ENCODE data around the gene MTCL1.
A peak's percentile ranks its signal among the peaks of the same experiment; 100 is the strongest.

The MTCL1 gene

DNA sequence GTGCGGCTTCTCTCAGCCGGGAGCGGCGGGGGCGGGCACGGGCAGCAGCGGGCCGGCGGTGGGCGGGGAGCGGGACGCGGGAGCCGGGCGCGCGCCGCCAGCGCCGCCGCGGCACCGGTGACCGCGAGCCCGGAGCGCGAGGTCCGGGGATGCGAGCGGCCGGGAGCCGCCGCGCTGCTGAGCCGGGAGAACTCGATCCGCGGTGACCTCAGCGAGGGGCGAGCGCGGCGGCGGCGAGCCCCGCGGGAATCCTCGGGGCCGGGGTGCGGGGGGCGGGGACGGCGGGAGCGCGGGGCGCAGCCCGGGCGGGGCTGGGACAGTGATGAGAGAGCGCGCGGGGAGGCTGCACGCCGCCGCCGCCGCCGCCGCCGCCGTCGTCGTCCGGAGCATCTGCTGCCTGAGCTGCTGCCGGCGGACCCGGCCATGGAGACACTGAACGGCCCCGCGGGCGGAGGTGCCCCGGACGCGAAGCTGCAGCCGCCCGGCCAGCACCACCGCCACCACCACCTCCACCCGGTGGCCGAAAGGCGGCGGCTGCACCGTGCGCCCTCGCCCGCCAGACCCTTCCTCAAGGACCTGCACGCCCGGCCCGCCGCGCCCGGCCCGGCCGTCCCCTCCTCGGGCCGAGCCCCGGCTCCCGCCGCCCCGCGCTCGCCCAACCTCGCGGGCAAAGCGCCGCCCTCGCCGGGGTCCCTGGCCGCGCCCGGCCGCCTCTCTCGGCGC, at the start of gene MTCL1:
MTCL1 (plus strand) TSS at position 319 of the 723 bp plus-strand sequence; CDS start at position 424, 105 bp downstream.
- peak; percentile 30 for DNase-seq

DNA sequence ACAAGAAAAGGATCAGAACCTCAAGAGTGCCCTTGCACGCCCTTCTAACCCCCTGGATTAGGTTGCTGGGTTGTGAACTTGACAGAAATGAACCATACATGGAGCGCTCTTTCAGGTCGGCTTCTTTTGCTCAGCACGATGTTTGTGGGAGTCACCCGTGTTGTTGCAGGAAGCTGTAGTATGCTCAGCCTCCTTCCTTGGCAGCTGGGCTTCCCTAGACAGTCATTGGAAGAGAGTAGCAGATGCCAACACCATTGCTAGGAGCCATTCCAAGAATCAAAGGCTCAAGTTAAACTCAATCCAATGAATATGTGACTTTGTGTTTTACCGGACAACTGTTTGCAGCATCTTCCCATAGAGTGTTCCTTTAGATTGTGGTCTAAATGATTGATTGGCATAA, 49.1 kb upstream of the MTCL1 start:
- no peak for DNase-seq

DNA sequence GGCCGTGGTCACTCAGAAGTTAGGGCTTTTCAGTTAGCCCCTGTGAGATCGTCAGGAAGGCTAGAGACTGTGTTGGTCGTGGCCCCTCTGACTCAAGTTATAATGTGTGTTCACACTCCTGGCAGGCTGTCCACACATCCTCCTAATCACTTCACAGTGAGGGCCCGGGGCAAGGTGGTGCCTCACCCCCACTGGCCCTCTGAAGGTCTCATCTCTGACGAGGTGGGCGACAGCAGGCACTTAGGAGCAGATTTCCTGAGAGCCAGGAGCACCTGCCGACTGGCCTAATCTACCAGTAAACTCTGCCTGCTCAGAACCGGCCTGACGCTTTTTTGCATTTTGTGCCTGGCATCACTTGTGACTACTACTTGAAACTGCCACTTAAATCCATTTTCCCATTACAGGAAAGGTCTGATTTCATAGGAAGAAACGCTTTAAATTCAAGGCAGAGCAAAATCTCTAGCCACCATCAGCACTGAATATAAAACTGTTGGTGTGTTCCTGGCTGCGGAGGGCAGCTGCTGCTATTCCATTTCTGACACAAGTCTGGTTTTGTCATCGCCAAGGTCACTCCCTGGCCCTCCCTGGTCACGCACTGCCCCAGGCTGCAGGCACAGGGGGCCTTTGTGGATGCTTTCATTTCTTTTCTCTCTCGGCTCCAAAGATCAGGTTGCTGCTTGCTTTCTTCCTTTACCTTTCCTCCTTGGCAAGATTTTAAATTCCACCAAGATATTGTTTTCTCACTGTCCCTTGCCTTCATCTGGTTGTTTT, 48.1 kb upstream of the MTCL1 start:
- DNase-seq: no peak

DNA sequence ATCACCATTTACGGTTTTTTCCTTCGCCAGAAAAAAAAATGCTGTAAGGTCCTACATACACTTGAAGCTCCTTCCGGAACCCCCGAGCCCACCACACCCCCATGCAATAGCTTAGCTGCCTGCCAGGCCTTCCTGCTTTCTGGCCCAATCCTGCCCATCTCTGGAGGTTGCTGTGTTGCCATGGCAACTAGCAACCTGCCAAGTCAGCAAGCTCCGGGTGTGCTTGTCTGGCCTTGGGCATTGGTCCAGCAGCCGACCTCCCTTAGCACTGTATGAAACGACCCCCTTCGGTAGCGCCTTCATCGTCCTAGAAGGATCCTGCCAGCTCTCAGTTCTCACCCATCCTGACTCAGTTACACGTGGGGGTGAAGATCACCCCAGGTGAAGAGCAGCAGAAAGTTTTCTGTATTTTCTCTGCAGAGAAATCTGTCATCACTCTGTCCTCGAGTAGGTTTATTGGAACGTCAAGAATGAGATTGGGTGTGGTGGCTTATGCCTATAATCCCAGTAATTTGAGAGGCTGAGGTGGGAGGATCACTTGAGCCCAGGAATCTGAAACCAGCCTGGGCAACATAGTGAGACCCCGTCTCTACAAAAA, 47.4 kb upstream of the MTCL1 start:
- no peak for DNase-seq

DNA sequence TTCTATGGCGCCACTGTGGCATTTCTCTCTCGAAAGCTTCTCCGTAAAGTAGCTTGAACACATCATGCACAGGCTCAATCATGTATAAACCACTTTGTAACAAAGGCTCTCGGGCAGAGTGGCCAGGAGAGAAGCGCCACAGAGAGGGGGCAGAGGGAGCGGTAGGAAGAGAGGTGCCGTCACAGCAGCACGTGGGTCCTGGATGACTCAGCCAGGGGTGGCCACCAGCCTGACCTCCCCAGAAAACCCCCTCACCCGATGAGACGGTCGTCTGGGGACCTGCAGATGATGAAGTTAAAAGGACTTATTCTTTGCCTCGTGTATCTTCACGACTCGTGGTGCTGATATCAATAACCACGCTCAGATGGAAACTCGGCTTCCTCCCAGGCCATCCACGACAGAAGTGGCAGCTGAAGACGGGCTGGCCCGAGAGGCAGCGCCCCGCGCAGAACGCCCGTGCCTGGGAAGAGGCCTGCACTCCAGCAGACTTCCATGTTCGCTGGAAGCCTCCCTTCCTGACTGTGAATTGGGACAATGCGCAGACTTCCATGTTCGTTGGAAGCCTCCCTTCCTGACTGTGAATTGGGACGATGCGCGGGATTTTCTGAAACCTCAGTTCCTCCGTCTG, 46.4 kb upstream of the MTCL1 start:
- DNase-seq: no peak

DNA sequence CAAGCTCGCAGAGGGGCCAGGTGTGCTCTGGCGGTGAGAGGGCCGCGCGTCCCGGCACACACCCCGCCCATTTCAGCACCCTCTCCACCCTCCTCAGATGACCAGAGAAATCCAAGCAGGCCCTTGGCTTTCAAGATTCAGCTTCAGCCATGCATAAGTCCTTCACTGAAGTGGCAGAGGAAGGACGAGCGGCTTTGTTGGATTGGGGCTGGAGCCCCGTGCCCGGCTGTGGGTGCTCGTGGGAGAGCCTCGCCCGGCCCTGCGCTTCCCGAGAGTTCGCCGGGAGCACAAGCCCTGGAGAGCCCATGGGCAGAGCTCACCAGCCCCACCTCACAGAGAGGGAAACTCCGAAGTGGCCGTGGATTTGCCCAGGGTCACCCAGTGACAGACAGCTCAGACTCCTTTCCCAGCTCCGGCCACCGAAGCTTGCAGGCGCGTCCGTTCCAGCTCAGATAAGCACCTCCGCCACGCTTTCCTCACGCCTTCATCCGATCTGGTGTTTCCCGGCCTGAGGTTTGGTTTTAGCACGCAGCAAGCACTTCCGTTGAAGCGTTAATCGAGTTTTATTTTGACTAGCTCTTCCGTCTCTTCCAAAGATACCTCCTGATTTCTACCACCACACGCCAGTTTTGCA, 45.6 kb upstream of the MTCL1 start:
- no peak for DNase-seq

DNA sequence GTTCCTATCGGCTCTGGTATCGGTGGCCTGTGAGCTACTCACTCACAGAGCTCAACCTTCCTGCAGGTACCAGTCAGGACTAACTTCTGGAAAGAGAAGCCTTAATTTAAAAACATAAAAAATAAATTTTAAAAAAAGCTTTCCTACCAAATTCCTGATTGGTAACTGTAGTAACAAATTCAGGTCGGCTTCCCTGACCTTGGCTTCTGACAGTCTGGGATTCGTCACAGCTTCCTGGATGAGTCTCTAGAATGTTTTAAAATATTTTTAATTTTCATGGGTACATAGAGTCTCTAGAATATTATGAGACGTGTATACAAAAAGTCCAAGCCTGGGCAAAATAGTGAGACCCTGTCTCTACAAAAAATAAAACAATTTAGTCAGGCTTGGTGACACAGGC, 45.0 kb upstream of the MTCL1 start:
- no peak for DNase-seq

DNA sequence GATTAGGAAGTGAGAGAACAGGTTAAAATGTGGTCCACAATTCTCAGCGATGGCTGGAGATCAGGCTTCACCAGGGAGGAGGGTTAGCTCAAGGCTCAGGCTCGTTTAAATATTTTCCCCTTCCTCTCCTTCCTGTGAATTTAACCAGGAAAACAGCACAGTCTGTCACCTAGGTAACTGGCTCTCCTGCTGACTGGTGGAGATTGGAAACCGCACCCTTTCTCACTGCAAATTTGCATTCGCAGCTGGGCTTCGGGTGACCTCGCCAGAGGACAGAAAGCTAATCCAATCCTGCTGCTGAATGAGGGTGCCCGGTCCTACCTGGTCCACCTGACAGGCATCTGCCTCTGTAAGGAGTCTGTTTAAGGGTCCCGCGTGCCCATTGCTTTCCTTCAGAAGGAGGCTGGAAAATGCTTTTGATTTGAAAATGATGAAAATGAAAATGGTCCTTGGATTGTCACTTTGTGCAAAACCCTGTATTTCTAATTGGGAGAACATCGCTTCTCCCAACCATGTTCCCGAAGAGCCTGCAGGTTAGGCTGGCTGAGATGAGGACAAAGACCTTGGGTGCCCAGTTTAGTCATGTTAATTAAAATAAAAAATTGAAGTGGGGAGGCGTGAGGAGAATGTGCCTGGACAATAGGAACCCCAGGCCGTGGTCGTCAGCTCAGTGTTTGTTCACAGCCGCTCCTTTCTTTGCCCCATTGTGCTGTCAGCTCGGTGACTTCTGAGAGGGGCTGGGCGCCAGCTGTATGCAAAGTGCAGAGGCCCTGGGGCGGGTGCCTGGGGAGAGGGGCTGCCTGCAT, 43.4 kb upstream of the MTCL1 start:
- DNase-seq: no peak

DNA sequence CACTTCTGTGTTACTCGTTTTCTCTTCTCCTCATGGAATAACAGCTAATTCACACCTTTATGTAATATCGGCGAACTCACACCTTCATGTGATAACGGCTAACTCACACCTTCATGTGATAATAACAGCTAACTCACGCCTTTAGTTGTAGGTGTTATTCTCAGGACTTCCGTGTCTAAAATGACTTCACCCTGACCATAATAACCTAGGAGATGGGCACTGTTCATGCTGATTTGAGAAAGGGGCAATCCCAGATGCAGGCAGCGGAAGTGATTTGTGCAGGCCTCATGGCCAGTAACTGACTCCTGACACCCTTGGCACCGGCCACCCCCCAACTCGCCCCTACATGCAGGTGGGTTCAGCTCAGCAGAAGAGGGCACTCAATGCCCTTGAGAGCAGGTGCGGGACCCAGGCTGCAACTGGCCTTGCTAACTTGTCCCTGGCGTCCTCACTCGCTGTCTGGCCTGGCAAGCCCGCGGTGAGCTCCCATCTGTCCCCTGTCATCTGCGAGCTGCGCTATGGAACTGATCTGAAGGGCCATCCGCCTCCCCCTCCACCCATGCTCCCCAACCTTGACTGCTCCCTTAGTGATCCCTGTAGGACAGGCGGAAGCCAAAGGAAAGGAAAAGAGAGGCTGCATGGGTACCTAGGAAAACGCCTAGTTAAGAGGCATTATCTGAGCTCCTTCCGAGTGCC, 42.6 kb upstream of the MTCL1 start:
- DNase-seq: no peak

DNA sequence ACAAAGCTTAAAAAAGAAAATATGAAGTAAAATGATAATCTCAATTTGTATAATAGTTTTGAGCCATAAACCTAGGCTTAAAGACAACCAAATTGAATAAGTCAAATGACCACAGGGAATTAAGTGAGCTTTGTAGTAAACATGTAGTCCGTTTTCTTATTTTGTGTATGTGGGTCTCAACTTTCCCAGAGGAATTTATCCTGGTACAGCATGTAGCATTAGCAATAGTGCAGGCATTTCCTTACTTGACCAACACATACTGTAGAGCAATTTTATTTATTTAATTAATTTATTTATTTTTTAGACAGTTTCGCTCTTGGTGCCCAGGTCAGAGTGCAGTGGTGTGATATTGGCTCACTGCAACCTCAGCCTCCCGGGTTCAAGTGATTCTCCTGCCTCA, 37.5 kb upstream of the MTCL1 start:
- no peak for DNase-seq

DNA sequence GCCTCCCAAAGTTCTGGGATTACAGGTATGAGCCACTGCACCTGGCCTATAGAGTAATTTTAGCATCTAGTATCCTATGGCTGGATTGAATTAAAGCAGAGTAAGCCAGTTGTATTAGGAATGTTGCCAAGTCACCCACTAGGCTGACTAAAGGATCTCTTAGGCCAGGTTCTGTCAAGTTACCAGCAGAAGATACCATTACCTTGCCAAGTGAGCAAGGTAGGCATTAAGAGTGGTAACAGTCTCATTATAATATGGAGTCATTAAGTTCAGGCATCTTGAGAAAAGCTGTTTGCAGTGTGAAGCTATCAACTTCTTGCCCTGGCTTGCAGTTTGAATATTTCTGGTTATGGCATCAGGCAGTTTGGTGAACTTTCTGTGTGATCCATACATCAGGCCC, 37.0 kb upstream of the MTCL1 start:
- no peak for DNase-seq

DNA sequence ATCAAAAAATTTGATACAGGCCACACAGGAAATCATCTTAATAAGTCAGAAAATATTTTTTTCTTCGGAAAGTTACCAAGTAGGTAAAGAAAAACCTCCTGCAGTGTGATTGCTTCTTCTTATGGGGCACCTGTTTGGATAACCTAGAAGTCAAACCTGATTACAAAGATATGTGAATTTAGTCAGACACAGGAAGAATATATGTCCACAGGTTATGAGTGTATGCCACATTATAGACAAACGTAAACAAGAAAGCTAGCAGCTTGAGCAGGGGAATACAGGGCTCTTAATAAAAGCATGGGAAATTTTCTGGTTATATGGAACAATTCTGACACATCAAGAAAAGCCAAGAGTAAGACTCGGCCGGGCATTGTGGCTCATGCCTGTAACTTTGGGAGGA, 35.8 kb upstream of the MTCL1 start:
- DNase-seq: no peak

DNA sequence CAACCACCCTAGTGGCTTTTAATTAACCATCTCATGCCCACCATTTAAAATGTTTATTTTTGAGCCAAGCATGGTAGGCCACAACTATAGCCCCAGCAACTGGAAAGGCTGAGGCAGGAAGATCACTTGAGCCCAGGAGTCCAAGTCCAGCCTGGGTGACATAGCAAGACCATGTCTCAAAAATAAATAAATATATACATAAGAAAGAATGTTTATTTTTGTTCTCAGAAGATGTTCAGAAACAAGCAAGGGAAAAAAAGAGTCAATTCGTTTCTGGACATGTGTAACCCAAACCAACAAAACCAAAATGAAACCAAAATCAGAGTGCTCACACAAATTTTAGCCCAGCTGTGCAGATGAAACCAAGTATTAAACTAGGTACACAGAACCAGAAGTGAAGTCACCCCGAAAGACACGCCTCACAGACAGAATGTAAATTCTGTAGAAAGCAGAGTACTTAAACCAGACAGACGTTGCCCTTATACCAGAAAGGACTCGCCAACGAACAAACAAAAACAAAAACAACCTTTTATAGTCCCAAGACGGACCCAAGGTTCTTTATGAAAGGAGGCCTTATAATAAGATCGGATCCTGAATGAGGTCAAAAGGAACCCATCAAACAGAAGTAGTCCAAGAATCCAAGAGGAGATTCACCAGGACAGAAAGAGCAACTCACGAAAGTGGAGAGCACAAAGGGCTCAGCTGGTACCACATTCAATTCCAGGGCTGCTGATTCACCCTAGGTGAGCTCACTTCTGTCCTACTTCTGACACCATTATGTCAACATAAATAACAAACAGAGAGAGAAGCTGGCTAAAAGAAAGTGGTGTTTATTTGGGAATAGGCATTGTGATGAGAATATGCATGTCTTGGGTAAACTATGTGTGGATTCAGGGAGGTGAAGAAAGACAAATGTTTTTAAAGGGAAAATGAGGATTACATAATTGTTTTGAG, 31.8 kb upstream of the MTCL1 start:
- no peak for DNase-seq

DNA sequence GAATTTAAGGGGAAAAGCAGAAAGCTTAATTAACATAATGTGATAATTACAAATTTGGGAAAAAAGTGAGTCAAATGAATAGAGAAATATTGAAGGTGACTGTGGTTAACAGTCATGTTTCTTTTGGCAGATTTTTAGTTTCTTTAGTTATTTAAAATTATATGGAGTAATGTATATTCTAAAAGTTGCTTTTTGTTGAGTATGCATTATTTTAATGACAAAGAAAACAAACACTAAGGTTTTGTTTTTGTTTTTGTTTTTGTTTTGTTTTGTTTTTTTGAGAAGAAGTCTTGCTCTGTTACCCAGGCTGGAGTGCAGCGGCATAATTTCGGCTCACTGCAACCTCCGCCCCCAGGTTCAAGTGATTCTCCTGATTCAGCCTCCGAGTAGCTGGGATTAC, 30.3 kb upstream of the MTCL1 start:
- DNase-seq: no peak

DNA sequence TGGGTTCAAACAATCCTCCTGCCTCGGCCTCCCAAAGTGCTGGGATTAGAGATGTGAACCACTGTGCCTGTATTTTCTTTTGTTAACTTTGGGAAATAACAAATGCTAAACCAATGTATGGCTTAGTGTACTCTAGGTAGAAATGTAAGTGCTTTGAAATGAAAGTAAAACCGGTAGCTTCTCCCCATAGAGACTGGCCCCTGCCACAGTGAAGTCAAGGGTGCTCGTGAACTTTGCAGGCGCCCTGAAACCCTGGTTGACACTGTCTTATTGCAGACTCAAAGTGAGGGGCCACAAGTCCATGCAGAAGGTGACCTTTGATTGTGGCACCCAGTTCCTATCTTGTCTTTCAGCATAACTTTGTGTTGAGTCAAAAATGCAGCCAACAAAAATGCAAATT, 24.2 kb upstream of the MTCL1 start:
- no peak for DNase-seq

DNA sequence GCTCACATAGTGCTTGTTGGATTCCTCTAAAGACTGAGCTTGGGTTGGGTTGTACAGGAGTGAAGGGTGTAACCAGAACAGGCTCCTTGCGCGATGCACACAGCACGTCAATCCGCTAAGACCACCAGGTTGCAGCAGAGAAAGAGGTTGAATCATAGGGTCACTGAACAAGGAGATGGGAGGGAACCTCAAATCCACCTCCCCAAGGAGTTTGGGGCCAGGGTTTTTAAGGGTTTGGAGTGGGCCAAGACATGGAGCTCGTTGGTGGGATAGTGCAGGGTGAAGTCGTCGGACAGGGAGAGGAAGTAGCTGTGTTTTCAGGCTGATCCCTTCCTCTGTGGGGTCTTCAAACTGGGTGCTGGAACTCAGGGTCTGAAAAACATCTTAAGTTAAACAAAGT, 20.8 kb upstream of the MTCL1 start:
- DNase-seq: no peak

DNA sequence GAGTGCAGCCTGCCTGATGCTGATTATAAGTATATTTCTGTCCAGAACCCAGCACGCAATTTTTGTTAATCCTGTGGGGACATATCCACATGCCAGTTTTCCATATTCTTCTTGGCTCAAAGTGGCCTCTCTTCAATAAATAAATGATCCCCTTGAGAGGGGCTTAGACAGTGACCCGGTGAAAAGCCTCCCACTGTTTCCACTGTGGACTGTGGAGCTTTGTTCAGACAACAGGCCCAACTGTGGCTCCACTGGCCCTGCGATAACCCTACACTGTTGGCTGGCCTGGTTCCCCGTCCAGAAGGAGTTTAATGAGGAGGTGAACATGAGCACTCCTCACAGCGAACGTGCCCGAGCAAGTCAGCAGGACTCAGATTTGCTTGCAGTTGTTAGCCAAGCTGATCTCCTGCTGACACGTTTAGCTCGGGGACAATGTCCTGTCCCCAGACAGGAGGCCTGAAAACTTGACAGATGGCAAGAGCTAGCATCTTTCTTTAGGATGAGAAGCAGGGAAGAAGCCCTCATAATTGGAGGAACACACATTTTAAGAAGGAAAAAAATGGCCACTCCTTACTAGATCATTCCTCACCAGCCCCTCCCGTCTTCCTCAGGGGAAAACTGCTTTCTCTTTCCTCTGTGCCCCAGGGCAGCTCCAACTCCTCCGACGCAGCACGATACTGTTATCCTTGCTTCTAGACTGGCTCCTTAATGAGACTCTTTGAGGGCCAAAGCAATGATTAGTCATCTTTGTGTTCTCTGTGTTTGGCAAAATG, 20.0 kb upstream of the MTCL1 start:
- no peak for DNase-seq

DNA sequence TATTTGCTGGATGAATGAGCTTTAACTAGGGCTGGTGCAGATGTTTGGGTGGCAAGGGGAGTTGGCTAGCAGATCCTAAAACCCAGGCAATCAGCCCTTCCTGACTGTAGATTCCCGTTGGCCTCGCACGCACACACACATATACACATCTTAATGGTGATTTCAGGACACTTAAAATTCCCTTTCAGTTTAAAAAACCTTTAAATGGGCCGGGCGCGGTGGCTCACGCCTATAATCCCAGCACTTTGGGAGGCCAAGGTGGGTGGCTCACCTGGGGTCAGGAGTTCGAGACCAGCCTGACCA, 19.5 kb upstream of the MTCL1 start:
- no peak for DNase-seq

DNA sequence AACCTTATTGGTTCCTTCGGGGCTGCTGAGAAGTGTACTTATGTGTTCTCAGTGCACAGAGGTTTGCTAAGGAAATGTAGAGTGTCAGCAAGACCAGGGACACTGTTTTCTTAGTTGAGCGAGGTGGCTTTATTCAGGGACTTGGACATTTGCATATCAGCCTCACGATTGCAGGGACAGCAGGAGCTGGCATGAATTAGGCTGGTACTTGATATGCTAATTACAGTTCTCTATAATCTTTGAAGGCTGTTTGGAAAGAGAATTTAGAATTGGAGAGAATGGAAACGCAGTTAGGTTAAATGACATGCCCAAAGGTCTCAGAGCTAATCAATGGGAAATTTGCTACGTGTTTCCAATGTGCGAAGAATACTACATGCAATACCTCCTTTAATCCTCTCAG, 18.7 kb upstream of the MTCL1 start:
- no peak for DNase-seq

DNA sequence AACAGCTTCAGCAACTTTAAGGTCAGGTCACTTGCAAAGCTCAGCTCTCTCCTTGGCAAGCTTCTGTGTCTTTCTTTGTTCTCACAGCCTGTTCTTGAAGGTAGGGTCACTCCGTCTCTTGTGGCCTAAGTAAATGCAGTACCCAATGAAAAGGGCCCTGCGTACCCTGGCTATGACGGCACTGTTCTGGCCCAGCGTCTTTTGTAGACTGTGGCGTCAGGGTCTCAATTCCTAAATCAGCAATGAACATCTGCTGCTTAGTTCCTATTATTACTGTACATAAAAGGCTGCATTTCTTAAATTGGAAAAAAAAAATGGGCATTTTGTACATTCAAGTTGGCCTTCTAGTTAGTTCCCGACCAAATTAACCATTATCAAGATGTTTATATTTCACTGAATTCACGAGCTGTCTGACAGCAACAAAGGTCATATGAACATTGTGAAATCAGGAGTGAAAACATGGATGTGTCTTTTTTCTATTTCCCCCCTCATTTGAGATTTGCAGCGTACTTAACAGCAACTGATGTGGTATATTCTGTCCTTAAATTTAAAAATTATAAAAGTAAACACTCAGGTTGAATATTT, 17.0 kb upstream of the MTCL1 start:
- DNase-seq: no peak

Data from stimulated activated CD4-positive, alpha-beta T cell treated with anti-CD3 and anti-CD28 coated beads, Interleukin-4, amount 100 ng/mL, for 1 hour (primary cell).